ENCODE measurements around the gene TRIM49C.
"Not testable (repeated sequence)": the region's sequence is repeated elsewhere in the genome, so short reads cannot be mapped to it uniquely, and the experiment has no call there.

Gene TRIM49C

DNA sequence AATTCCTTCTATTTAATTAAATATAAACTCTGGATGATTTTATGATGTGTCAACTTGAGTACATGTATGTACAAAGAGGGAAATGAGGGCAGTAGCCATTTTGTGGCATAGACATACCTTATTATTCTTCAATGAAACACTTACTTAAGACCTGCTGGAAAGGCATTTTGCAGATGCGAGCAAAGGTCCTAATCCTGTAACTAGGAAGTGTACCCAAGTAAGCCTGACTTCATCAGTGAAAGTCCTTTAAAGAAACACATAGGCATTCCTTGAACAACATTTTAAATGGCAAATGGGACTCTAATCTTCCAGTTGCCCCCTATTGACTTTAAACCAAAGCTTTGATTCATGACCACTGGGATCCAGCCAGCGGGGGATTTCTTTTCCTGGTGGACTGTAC is at the start of gene TRIM49C:
TRIM49C (plus strand) TSS at position 301 of the 400 bp plus-strand sequence. CDS start 4,106 bp downstream, outside the sequence.
- DNase-seq (ENCODE audit: low spot score): not testable (repeated sequence)

- not testable (repeated sequence) for DNase-seq (ENCODE audit: low spot score)
Measured at GRCh38 chr11:90024184-90024583, 6.7 kb upstream of the TRIM49C start.

- not testable (repeated sequence) for DNase-seq (ENCODE audit: low spot score)
Measured at GRCh38 chr11:90051591-90052209, 20.8 kb downstream of the TRIM49C start.

GRCh38 chr11:90052311-90052710 is 21.4 kb downstream of the TRIM49C start:
- DNase-seq (ENCODE audit: low spot score): not testable (repeated sequence)

DNA sequence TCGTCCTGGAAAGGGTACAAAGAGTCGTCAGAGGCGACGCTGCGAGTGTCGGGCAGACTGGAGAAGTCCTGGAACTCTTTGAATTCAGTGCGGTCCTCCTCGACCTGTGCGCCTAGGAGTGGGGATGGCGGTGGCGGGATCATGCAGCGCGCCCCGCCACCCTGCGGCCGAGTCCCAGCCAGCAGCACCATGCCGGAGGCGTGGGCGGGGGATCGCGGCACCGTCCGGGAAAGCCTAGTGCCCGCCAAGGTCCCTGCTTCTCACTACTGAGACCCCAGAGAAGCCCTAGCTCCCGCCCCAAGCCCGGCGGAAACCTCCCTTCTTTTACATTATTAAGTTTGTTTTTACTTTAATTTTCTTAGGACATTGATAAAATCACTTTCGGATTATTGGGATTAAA is 22.6 kb downstream of the TRIM49C start:
- not testable (repeated sequence) for DNase-seq (ENCODE audit: low spot score)

GRCh38 chr11:90085650-90086049 is 54.7 kb downstream of the TRIM49C start, which contains the start of gene UBTFL1:
UBTFL1 (plus strand) TSS chr11:90085950; CDS start chr11:90085950, 0 bp downstream.
- DNase-seq (ENCODE audit: low spot score): not testable (repeated sequence)

- not testable (repeated sequence) for DNase-seq (ENCODE audit: low spot score)
Measured at GRCh38 chr11:90088731-90089130, 57.8 kb downstream of the TRIM49C start.
